ENCODE results near the gene GIMAP2.

DNA sequence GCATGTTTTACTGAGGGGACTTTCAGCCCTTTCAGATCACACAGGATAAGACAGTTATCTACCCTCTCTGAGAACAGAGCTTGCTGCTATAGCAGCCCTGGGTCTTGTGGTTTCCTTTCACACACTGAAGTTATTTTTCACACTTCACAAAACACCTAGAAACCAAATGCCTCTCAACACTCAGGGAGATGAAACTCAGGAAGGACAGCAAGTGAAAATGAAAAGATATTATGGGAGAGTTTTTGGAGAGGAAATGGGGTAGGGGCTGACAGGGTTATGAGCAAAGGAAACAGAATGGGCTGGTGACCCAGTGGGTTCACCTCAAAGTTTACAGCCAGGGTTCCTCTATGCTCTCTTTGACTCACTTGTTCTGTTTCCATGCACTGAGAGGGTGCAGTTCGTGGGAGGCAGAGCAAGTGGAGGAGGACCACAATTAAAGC lies 17.0 kb upstream of the GIMAP2 start:
- no peak for TF ChIP-seq POLR2AphosphoS5 (IDR thresholded peaks at IDR 0.05; ENCODE audit: insufficient read depth in 1 of 2, low read depth in 1 of 2)
- TF ChIP-seq, protein P1, sequence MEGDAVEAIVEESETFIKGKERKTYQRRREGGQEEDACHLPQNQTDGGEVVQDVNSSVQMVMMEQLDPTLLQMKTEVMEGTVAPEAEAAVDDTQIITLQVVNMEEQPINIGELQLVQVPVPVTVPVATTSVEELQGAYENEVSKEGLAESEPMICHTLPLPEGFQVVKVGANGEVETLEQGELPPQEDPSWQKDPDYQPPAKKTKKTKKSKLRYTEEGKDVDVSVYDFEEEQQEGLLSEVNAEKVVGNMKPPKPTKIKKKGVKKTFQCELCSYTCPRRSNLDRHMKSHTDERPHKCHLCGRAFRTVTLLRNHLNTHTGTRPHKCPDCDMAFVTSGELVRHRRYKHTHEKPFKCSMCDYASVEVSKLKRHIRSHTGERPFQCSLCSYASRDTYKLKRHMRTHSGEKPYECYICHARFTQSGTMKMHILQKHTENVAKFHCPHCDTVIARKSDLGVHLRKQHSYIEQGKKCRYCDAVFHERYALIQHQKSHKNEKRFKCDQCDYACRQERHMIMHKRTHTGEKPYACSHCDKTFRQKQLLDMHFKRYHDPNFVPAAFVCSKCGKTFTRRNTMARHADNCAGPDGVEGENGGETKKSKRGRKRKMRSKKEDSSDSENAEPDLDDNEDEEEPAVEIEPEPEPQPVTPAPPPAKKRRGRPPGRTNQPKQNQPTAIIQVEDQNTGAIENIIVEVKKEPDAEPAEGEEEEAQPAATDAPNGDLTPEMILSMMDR (IDR thresholded peaks at IDR 0.05): no peak
- no peak for TF ChIP-seq POLR2A (IDR thresholded peaks at IDR 0.05)
